IMR-90 (cell line): ENCODE data around the gene GALNT17. TPM values are rescaled to one million over a fixed set of nuclear protein-coding genes. Genes with fewer than 3 reads are reported as not detected.

ENCODE experiments used
- ATAC-seq: fragments of 200-7000 bp; cut with Tn5 transposase; 2 replicates; pipeline ENCODE4 v1.9.1; 2020; ENCODE audit warnings: low read depth, mild to moderate bottlenecking, moderate library complexity
- BruUV-seq: library from RNA; stranded (reverse); fragments of 400-500 nt; replicated peaks from 2 replicates; lab custom pipeline; 2021; lab: Mats Ljungman, UMichigan
- CTCF ChIA-PET: fragments of 300-600 bp; formaldehyde crosslinking; extraction: SDS; loops from one replicate; lab custom pipeline; 2021; ENCODE audit warnings: antibody characterized with exemption; lab: Yijun Ruan, JAX
- POLR2A ChIA-PET: fragments of 300-600 bp; sonication (Branson Sonifier 250); formaldehyde crosslinking; loops from one replicate; lab custom pipeline; 2022; ENCODE audit warnings: antibody characterized with exemption; ENCODE audit not compliant: unreplicated experiment; lab: Charles Lee
- DNase-seq: peaks from one replicate; pipeline ENCODE4 v3.0.0; 2013
- H2AFZ ChIP-seq: replicated peaks from 2 replicates; pipeline ENCODE3; 2013; ENCODE audit warnings: low read length, mild to moderate bottlenecking; ENCODE audit not compliant: poor library complexity
- H2AK5ac ChIP-seq: 2 replicates; pipeline ENCODE4 v1.6.1; 2013; ENCODE audit warnings: low read depth, low read length, inconsistent platforms
- H2AK9ac ChIP-seq: replicated peaks from 2 replicates; pipeline ENCODE3; 2013; ENCODE audit warnings: mild to moderate bottlenecking, low read depth, low read length, moderate library complexity; ENCODE audit not compliant: poor library complexity
- H2BK120ac ChIP-seq: 2 replicates; pipeline ENCODE4 v1.6.1; 2013; ENCODE audit warnings: low read depth, low read length, inconsistent platforms
- H2BK15ac ChIP-seq: 3 replicates; pipeline ENCODE4 v1.6.1; 2013; ENCODE audit warnings: low read depth, low read length, inconsistent platforms
- H2BK20ac ChIP-seq: 2 replicates; pipeline ENCODE4 v1.6.1; 2013; ENCODE audit warnings: low read depth, mild to moderate bottlenecking, inconsistent platforms, low read length, moderate library complexity
- H2BK5ac ChIP-seq: 2 replicates; pipeline ENCODE4 v1.6.1; 2013; ENCODE audit warnings: mild to moderate bottlenecking, low read depth, low read length, inconsistent platforms; ENCODE audit not compliant: poor library complexity, severe bottlenecking
- H3K14ac ChIP-seq: replicated peaks from 2 replicates; pipeline ENCODE4 v1.6.1; 2013; ENCODE audit warnings: low read depth, low read length, inconsistent platforms
- H3K18ac ChIP-seq: 2 replicates; pipeline ENCODE4 v1.6.1; 2013; ENCODE audit warnings: low read depth, low read length, control low read depth
- H3K23ac ChIP-seq: 2 replicates; pipeline ENCODE4 v1.6.1; 2013; ENCODE audit warnings: low read depth, low read length, inconsistent platforms
- H3K27ac ChIP-seq: 2 replicates; pipeline ENCODE4 v1.5.1; 2013; ENCODE audit warnings: mild to moderate bottlenecking, control low read depth, low read length; ENCODE audit not compliant: insufficient read depth
- H3K27me3 ChIP-seq: 2 replicates; pipeline ENCODE4 v1.6.1; 2013; ENCODE audit warnings: low read length; ENCODE audit not compliant: control insufficient read depth, insufficient read depth
- H3K36me3 ChIP-seq: 2 replicates; pipeline ENCODE4 v1.6.1; 2013; ENCODE audit warnings: low read length, mixed read lengths; ENCODE audit not compliant: control insufficient read depth, insufficient read depth
- H3K4ac ChIP-seq: 2 replicates; pipeline ENCODE4 v1.6.1; 2013; ENCODE audit warnings: low read depth, low read length, inconsistent platforms
- H3K4me1 ChIP-seq: 2 replicates; pipeline ENCODE4 v1.6.1; 2013; ENCODE audit warnings: low read length, mixed read lengths; ENCODE audit not compliant: control insufficient read depth, insufficient read depth
- H3K4me2 ChIP-seq: 2 replicates; pipeline ENCODE4 v1.6.1; 2013; ENCODE audit warnings: low read depth, mild to moderate bottlenecking, control low read depth, low read length, moderate library complexity
- H3K4me3 ChIP-seq: 2 replicates; pipeline ENCODE4 v1.5.1; 2013; ENCODE audit warnings: low read depth, mild to moderate bottlenecking, control low read depth, low read length, moderate library complexity; ENCODE audit not compliant: insufficient read depth
- H3K56ac ChIP-seq: 2 replicates; pipeline ENCODE4 v1.6.1; 2013; ENCODE audit warnings: low read length, inconsistent platforms; ENCODE audit not compliant: insufficient read depth; ENCODE audit errors: extremely low read depth
- H3K79me1 ChIP-seq, 2 experiments: 2 replicates each; pipeline ENCODE4 v1.6.1; 2013; ENCODE audit warnings: low read length in 2 of 2, inconsistent platforms in 1 of 2, low read depth in 1 of 2
- H3K9ac ChIP-seq: 2 replicates; pipeline ENCODE4 v1.6.1; 2013; ENCODE audit warnings: low read depth, low read length, control low read depth
- H3K9me1 ChIP-seq: 2 replicates; pipeline ENCODE4 v1.6.1; 2013; ENCODE audit warnings: low read length, inconsistent platforms; ENCODE audit not compliant: insufficient read depth
- H3K9me3 ChIP-seq: 2 replicates; pipeline ENCODE4 v1.6.1; 2013; ENCODE audit warnings: low read length; ENCODE audit not compliant: control insufficient read depth, insufficient read depth
- H4K20me1 ChIP-seq: 2 replicates; pipeline ENCODE4 v1.6.1; 2013; ENCODE audit warnings: low read length, inconsistent platforms; ENCODE audit not compliant: insufficient read depth
- H4K5ac ChIP-seq: 2 replicates; pipeline ENCODE4 v1.6.1; 2013; ENCODE audit warnings: mild to moderate bottlenecking, low read depth, low read length, control low read depth
- H4K8ac ChIP-seq, 2 experiments: 2 replicates each; pipeline ENCODE4 v1.6.1; 2013; ENCODE audit warnings: low read depth in 2 of 2, low read length in 2 of 2, control low read depth in 1 of 2, inconsistent platforms in 1 of 2
- H4K91ac ChIP-seq: 2 replicates; pipeline ENCODE4 v1.6.1; 2013; ENCODE audit warnings: low read depth, low read length, inconsistent platforms; ENCODE audit not compliant: insufficient read depth
- BHLHE40 ChIP-seq: fragments of 150-350 bp; IDR thresholded peaks from 2 replicates; pipeline ENCODE4 v1.6.1; 2016; ENCODE audit warnings: mild to moderate bottlenecking, low read depth, low read length
- CHD1 ChIP-seq: IDR thresholded peaks from 2 replicates; pipeline ENCODE4 v1.6.1; 2012; ENCODE audit warnings: low read depth, low read length, improper control_type of control experiment
- ELK1 ChIP-seq: fragments of 150-350 bp; IDR thresholded peaks from 2 replicates; pipeline ENCODE4 v1.6.1; 2016; ENCODE audit warnings: low read depth, mild to moderate bottlenecking, low read length, moderate library complexity, borderline replicate concordance
- FOS ChIP-seq: fragments of 150-350 bp; IDR thresholded peaks from 2 replicates; pipeline ENCODE4 v1.6.1; 2016; ENCODE audit warnings: low read depth, low read length
- MAFK ChIP-seq: IDR thresholded peaks from 2 replicates; pipeline ENCODE4 v1.6.1; 2012; ENCODE audit warnings: low read depth, low read length, improper control_type of control experiment
- MAZ ChIP-seq: IDR thresholded peaks from 2 replicates; pipeline ENCODE4 v1.6.1; 2012; ENCODE audit warnings: low read depth, mild to moderate bottlenecking, low read length, improper control_type of control experiment, moderate library complexity, borderline replicate concordance
- MXI1 ChIP-seq: IDR thresholded peaks from 2 replicates; pipeline ENCODE4 v1.6.1; 2012; ENCODE audit warnings: low read depth, mild to moderate bottlenecking, low read length, moderate library complexity, borderline replicate concordance
- POLR2A ChIP-seq: IDR thresholded peaks from 2 replicates; pipeline ENCODE4 v1.6.1; 2012; ENCODE audit warnings: mild to moderate bottlenecking, low read depth, low read length
- RAD21 ChIP-seq: IDR thresholded peaks from 2 replicates; pipeline ENCODE4 v1.6.1; 2012; ENCODE audit warnings: low read length, improper control_type of control experiment
- RCOR1 ChIP-seq: IDR thresholded peaks from 2 replicates; pipeline ENCODE4 v1.6.1; 2012; ENCODE audit warnings: mild to moderate bottlenecking, low read length, improper control_type of control experiment; ENCODE audit not compliant: insufficient replicate concordance
- SMC3 ChIP-seq: fragments of 150-350 bp; IDR thresholded peaks from 2 replicates; pipeline ENCODE4 v1.6.1; 2016; ENCODE audit warnings: low read depth, mild to moderate bottlenecking, antibody characterized with exemption, low read length, moderate library complexity
- WGBS, 2 experiments: methylation state at CpG; one replicate each; pipeline versions ENCODE4 v1.1.5 to v1.1.7; 2013; ENCODE audit warnings: missing lambda C conversion rate in 2 of 2; ENCODE audit not compliant: insufficient read length in 1 of 2; ENCODE audit errors: extremely low coverage in 2 of 2; 5-methylcytosine and 5-hydroxymethylcytosine counted together
- dilution Hi-C: fragments of 300-500 bp; cut with HindIII; formaldehyde crosslinking; loops from one replicate; pipeline ENCODE4 v1.14.3; 2018; ENCODE audit warnings: low sequenced_read_pairs; ENCODE audit not compliant: unreplicated experiment
- in situ Hi-C: fragments of 300-500 bp; cut with MboI; formaldehyde crosslinking; loops from 3 replicates; pipeline ENCODE4 v1.14.3; 2019; ENCODE audit warnings: low sequenced_read_pairs, inconsistent platforms, mixed read lengths
- intact Hi-C: fragments of 100-400 bp; cut with micrococcal nuclease; formaldehyde crosslinking; loops from 2 replicates; pipeline ENCODE4 v1.10.0; 2022
- polyA plus RNA-seq, 3 experiments: library from polyadenylated mRNA; depleted of rRNA; stranded (reverse); fragments of >200 nt; gene quantifications; 2 replicates each; pipeline ENCODE4 v1.2.3, GENCODE V29; 2012; ENCODE audit warnings: low replicate concordance in 1 of 3
- total RNA-seq: library from RNA; depleted of rRNA; stranded (reverse); fragments of >200 nt; gene quantifications from 2 replicates; pipeline ENCODE4 v1.2.3, GENCODE V29; 2012

GALNT17 gene
- total and polyA plus RNA-seq, 2 of the 4 experiments (the other 2 are of a cell fraction) = not detected

DNA sequence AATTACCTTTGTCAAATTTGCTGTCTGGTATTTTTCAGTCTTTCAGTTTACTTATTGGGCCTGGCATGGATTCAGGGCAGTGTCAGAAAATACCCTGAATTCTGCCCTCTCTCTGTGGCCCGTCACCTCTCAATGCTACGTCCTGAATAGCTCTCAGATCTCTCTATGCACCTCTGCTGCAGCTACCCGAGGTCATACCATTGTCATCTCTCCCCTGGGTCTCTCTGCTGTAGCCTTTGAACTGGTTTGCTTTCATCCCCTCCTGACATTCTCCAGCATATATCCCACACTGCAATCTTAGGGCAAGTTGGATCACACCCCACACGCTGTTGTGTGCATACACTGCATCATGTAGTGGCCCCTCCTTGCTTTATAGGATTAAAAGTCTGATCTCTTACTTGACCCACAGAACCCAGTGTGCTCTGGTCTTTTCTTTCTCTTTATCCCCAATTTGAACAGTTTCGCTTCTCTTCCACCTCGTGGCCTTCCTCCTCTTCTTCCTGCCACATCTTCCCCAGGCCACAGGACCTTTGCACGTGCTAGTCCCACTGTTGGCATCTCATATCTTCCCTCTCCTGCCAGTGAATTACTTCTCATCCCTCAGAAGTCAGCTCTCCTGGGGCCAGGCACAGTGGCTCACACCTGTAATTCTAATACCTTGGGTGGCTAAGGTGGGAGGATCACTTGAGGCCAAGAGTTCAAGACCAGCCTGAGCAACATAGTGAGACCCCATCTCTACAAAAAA lies 372.9 kb downstream of the GALNT17 start:
- Histone ChIP-seq H2AK5ac (no peak overlapping the region), H4K5ac (no peak overlapping the region), H3K18ac (no peak overlapping the region), H3K4ac (no peak overlapping the region), H3K14ac (no peak overlapping the region), H2BK15ac (no peak overlapping the region), H3K4me2 (no peak overlapping the region), H2AFZ (no peak overlapping the region), H4K20me1 (no peaks in the 10 kb centered on the region), H2AK9ac (no peak overlapping the region), H3K4me3 (no peak overlapping the region), H3K56ac (no peak overlapping the region), H3K27me3 (no peaks in the 10 kb centered on the region), H3K4me1 (no peaks in the 10 kb centered on the region), H3K36me3 (no peaks in the 10 kb centered on the region), H4K8ac (no peak overlapping the region), H3K79me1 (no peaks in the 10 kb centered on the region), H2BK20ac (no peak overlapping the region), H3K9ac (no peak overlapping the region), H2BK5ac (no peak overlapping the region), H3K23ac (no peak overlapping the region), H4K91ac (no peak overlapping the region), H2BK120ac (no peak overlapping the region), H3K9me3 (peaks cover 20% of the 10 kb centered on the region), H3K27ac (no peak overlapping the region), H3K9me1 (no peaks in the 10 kb centered on the region)
- POLR2A ChIA-PET = no interaction called here
- WGBS, 2 experiments = 46% methylated on average over 3 of the region's 7 CpGs; no CpG with 5 or more reads in 1 of the 2 experiments
- dilution Hi-C loops = no loop called here
- BruUV-seq = no TSS peak
- DNase-seq = no peak
- in situ Hi-C loops = no loop called here
- TF ChIP-seq MAZ = no peak
- no peak for TF ChIP-seq RCOR1
- TF ChIP-seq BHLHE40 = no peak
- no peak for TF ChIP-seq MXI1
- no peak for TF ChIP-seq RAD21
- TF ChIP-seq MAFK = no peak
- no peak for TF ChIP-seq ELK1
- no peak for TF ChIP-seq FOS
- TF ChIP-seq POLR2A = no peak
- no peak for TF ChIP-seq CHD1
- no peak for TF ChIP-seq SMC3
- CTCF ChIA-PET = no interaction called here
- intact Hi-C loops = no loop called here
- no peak for ATAC-seq
